IPS-18a (cell line): ENCODE measurements around the gene MARK3.

Experiments used
- H3K27ac ChIP-seq: one replicate; pipeline ENCODE4 v1.5.1; 2013; ENCODE audit warnings: low read length
- H3K27me3 ChIP-seq: one replicate; pipeline ENCODE4 v1.6.1; 2013; ENCODE audit warnings: mild to moderate bottlenecking, low read length; ENCODE audit not compliant: control insufficient read depth, insufficient read depth
- H3K36me3 ChIP-seq: one replicate; pipeline ENCODE4 v1.6.1; 2013; ENCODE audit warnings: low read depth, low read length; ENCODE audit not compliant: control insufficient read depth
- H3K4me1 ChIP-seq: one replicate; pipeline ENCODE4 v1.6.1; 2013; ENCODE audit warnings: low read depth, low read length; ENCODE audit not compliant: control insufficient read depth
- H3K4me3 ChIP-seq: one replicate; pipeline ENCODE4 v1.5.1; 2013; ENCODE audit warnings: low read length
- H3K9ac ChIP-seq: one replicate; pipeline ENCODE4 v1.6.1; 2013; ENCODE audit warnings: mild to moderate bottlenecking, low read length, moderate library complexity
- H3K9me3 ChIP-seq: one replicate; pipeline ENCODE4 v1.6.1; 2013; ENCODE audit warnings: low read depth, low read length; ENCODE audit not compliant: control insufficient read depth

MARK3 gene

DNA sequence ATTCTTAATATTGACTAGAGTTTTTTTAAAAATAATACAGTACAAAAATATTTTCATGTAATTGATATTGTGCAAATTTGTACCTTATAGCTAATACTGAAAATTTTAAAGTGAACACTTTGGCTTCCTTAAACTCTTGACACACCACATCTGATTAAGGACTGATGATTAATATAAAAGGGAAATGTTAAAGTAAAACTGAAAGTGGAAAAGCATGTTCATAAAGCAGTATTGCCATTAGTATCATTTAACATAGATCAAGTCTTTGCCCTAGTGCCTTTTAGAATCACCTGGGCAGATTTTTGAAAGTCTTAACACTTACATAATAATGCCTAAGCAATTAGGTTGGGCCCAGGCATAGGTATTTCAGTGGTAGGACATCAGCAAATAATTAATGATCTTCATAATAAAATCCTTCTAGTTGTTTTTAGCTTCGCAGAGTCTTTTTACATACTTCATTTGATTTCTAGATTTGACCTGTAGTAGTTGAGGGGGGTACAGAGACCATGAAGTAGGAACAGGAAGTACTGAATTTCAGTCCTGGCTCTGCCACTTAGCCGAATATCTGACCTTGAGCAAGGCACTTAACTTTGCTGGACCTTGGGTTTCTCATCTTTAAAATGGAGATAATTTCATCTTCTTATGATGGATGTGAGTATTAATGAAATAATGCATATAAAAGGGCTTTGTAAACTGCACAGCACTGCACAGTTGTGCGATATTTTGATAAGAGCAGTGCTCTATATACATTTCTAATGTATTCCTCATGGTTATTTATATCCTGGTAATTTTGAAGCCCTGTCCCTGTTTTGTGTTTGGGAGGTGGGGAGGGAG, 43.7 kb downstream of the MARK3 start:
- Histone ChIP-seq H3K9ac (no peak overlapping the region), H3K4me1 (peaks cover 18% of the 10 kb centered on the region), H3K27ac (no peak overlapping the region), H3K27me3 (no peaks in the 10 kb centered on the region), H3K4me3 (no peak overlapping the region), H3K36me3 (peaks cover 1% of the 10 kb centered on the region), H3K9me3 (no peaks in the 10 kb centered on the region)

DNA sequence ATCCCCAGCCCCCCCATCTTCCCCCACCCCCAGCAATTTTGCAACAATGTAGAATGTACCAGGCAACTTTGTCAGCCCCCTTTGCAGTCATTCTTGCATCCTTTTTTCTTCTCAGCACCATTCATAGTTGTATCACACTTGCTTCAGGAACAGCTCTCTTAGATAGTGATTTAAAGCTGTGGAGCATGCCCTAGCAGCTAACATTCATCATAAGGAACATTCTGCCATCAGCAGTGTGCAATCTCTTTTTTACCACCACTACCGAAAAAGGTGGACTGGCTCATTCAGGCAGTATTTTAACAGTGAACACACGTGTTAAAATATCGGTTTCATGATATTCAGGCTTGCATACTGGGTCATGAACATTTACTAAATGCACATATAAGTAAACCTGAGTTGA, 45.1 kb downstream of the MARK3 start:
- Histone ChIP-seq H3K36me3 (peaks cover 5% of the 10 kb centered on the region), H3K27ac (no peak overlapping the region), H3K9me3 (no peaks in the 10 kb centered on the region), H3K9ac (no peak overlapping the region), H3K27me3 (no peaks in the 10 kb centered on the region), H3K4me1 (peaks cover 18% of the 10 kb centered on the region), H3K4me3 (no peak overlapping the region)

DNA sequence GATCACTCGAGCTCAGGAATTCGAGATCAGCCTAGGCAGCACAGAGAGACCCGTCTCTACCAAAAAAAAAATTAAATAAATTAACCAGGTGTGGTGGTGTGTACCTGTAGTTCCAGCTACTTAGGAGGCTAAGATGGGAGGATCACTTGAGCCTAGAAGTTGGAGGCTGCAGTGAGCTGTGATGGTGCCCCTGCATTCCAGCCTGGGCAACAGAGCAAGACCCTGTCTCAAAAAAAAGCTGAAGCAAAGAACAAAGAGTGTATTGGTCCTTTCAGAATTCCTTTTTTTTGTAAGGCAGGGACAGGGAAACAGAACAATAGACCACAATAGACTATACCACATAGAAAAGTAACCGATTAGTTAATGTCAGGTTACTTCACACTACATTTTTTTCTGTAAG, 47.4 kb downstream of the MARK3 start:
- Histone ChIP-seq H3K27me3 (no peaks in the 10 kb centered on the region), H3K9ac (no peak overlapping the region), H3K4me1 (peaks cover 9% of the 10 kb centered on the region), H3K4me3 (no peak overlapping the region), H3K36me3 (peaks cover 7% of the 10 kb centered on the region), H3K27ac (no peak overlapping the region), H3K9me3 (no peaks in the 10 kb centered on the region)

DNA sequence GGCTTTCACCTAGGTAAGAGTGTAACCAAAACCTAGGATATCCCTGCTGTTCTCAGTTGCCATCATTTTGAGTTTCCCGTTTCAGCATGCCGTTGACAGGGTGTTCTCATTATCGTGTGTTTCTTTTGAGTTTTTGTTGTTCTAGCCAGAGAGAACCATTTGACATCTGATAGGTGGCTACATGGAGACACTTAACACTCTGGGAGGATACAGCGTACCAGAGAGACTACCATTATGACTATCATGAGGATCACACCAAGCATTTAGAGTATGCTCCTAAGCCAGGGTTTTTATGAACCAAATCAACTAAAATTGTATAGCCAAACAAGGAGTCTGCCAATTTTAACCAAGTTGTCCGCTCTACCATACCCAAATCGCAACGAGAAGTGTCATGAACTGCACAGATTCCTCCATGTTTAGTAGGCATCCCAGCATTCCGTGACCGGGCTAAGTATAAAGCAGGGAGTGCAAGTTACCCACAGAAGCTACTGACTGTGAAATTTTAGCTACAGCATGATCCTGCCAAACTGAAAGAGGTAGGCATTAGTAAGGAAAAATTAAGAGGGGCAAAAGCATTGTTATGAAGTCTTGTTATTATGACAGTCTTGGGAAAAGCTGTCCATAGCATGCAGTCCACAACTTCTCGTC, 48.8 kb downstream of the MARK3 start:
- H3K9me3 ChIP-seq: no peaks in the 10 kb centered on the region
- no peak overlapping the region for H3K4me3 ChIP-seq
- H3K4me1 ChIP-seq: peaks cover 1% of the 10 kb centered on the region
- H3K27ac ChIP-seq: no peak overlapping the region
- no peaks in the 10 kb centered on the region for H3K27me3 ChIP-seq
- H3K36me3 ChIP-seq: peaks cover 8% of the 10 kb centered on the region
- H3K9ac ChIP-seq: no peak overlapping the region

DNA sequence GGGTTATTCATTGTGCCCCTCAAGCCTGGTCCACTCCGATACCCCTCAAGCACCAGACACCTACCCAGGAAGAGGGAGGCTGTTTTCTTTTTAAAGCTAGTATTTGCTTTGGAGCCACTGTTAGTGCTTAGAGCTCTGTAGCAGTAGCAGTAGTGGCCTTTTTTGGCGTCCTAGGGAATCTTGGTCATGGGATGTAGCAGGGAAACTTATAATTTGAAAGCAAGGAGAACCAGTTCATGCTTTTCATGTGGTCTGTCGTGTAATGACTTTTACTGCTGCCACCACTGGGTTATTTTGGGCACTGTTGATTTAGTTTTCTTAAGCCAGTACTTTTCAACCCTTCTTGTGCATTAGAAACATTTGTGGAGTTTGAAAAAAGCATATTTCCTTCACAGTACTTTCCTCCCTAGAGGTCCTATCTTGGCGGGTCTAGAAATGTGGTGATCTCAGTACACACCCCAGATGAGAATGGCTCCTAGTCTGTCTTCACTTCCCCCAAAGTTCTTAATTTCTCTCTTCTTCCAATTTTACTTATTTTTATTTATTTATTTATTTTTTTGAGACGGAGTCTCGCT, 49.7 kb downstream of the MARK3 start:
- Histone ChIP-seq H3K27ac (no peak overlapping the region), H3K4me1 (no peaks in the 10 kb centered on the region), H3K27me3 (no peaks in the 10 kb centered on the region), H3K36me3 (peaks cover 9% of the 10 kb centered on the region), H3K9me3 (no peaks in the 10 kb centered on the region), H3K9ac (no peak overlapping the region), H3K4me3 (no peak overlapping the region)

DNA sequence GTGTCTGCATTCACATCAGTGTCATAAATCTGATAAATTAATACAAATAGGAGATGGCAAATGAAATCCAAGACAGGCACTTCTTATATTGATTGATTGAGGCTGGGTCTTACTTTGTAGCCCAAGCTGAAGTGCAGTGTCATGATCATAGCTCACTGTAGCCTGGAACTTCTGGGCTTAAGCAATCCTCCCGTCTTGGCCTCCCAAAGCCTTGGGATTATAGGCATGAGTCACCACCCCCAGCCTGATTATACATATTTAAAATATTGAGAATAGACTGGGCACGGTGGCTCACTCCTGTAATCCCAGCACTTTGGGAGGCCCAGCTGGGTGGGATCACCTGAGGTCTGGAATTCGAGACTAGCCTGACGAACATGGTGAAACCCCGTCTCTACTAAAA, 51.3 kb downstream of the MARK3 start:
- Histone ChIP-seq H3K27me3 (no peaks in the 10 kb centered on the region), H3K9me3 (no peaks in the 10 kb centered on the region), H3K27ac (no peak overlapping the region), H3K9ac (no peak overlapping the region), H3K36me3 (peaks cover 10% of the 10 kb centered on the region), H3K4me3 (no peak overlapping the region), H3K4me1 (no peaks in the 10 kb centered on the region)

DNA sequence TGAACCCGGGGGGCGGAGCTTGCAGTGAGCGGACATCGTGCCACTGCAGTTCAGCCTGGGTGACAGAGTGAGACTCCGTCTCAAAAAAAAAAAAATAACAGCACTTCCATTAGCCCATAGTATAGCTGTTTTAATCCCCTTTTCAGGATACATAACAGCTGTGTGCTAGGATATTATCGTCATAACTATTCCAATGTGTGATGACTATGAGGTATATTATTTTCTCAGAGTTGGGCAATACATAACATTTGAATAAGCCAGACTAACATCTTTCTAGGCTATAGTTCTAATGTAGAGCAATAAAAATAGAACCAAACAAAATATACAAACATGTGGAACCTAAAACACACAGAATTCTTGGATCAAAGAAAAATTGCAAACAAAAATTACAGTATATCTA, 57.1 kb downstream of the MARK3 start:
- H3K4me1 ChIP-seq: peaks cover 10% of the 10 kb centered on the region
- no peak overlapping the region for H3K27ac ChIP-seq
- H3K4me3 ChIP-seq: no peak overlapping the region
- no peaks in the 10 kb centered on the region for H3K27me3 ChIP-seq
- no peaks in the 10 kb centered on the region for H3K9me3 ChIP-seq
- H3K9ac ChIP-seq: no peak overlapping the region
- H3K36me3 ChIP-seq: peaks cover 6% of the 10 kb centered on the region

DNA sequence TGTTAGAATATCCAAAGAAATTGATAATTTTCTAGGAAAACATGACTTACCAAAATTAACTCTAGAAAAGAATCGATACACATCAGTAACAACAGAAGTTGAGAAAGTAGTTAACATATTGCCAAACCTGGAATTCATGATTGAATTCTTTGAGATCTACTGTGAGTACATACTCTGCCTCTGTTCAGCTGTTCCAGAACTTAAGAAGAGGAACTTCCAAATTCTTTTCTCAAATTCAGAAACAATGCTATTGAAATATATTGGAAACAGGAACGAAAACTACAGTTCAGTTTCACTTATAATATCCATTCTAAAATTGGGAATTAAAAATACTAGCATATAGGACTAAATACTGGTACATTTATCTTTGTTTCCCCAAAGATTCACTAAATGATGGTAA, 57.9 kb downstream of the MARK3 start:
- no peak overlapping the region for H3K9ac ChIP-seq
- no peak overlapping the region for H3K27ac ChIP-seq
- H3K36me3 ChIP-seq: peaks cover 2% of the 10 kb centered on the region
- no peaks in the 10 kb centered on the region for H3K9me3 ChIP-seq
- H3K27me3 ChIP-seq: no peaks in the 10 kb centered on the region
- H3K4me1 ChIP-seq: peaks cover 10% of the 10 kb centered on the region
- H3K4me3 ChIP-seq: no peak overlapping the region

DNA sequence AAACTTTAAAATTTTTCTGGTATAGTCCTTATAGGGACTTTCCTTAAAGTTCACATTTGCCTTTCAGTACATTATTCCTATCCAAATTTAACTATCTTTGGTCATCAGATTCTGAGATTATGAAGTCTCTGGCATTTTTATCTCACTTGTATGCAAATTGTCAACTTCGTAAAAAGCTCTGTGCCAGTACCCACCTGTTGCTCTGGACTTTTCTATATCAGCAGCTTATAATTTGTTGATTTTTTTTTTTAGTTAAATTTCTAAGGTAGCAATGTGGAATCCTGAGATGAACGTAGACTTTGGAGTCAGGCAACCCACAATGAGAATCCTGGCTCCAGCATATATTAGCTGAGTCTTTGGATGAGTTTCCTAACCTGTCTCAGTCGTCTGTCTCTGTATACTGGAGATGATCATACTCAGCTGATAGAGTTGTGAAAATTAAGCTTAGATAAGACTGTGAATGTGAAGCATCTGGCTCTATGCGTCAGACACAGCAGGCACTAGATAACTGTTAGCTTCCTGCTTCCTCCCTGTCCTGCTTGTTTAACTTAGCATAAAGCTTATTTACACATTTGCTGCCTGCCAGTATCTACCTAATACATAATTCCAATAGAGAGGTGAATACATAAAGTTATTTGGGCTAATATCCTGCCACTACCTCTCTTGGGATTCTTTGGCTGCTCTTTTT, 59.8 kb downstream of the MARK3 start:
- no peaks in the 10 kb centered on the region for H3K9me3 ChIP-seq
- H3K9ac ChIP-seq: no peak overlapping the region
- H3K27me3 ChIP-seq: no peaks in the 10 kb centered on the region
- H3K4me1 ChIP-seq: peaks cover 10% of the 10 kb centered on the region
- no peak overlapping the region for H3K27ac ChIP-seq
- H3K36me3 ChIP-seq: peaks cover under 1% of the 10 kb centered on the region
- no peak overlapping the region for H3K4me3 ChIP-seq

DNA sequence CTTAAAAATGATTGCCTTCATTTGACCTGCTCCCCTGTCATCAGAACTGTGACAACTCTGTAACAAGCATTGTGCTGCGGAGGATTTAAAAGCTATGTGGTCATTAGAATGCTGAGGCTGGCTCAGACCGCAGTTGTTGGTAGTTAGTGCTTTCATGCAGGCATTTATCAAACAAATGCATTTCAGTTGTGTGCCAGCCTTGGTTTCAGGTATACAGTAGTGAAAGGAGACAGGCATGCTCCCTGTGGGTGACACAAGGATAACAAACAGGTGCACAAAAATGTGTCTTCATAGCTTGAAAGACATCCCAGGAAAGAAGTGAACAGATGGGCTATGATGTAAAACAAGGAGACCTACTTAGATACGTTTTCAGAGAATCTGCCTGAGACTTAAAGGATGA, 60.6 kb downstream of the MARK3 start:
- H3K4me3 ChIP-seq: no peak overlapping the region
- no peak overlapping the region for H3K9ac ChIP-seq
- peaks cover 10% of the 10 kb centered on the region for H3K4me1 ChIP-seq
- no peaks in the 10 kb centered on the region for H3K36me3 ChIP-seq
- H3K27me3 ChIP-seq: no peaks in the 10 kb centered on the region
- H3K9me3 ChIP-seq: no peaks in the 10 kb centered on the region
- H3K27ac ChIP-seq: no peak overlapping the region

DNA sequence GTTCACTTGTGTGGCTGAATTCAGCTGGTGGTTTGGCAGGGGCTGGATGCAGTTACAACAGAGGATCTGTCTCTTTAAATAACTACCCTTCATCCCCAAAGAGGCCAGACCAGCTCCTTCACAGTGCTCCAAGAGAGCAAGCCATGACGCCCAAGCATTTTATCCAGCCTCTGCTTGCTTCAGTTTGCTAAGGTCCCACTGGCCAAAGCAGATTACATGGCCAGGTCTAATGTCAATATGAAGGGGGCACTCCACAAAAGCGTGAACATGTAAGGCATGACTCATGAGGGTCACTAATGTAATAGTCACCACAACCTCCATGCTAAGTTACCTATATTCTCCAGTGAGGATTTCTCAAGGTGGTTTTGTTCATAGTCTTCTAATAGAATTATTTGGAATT, 62.9 kb downstream of the MARK3 start:
- no peaks in the 10 kb centered on the region for H3K9me3 ChIP-seq
- no peak overlapping the region for H3K9ac ChIP-seq
- peaks cover 3% of the 10 kb centered on the region for H3K36me3 ChIP-seq
- no peak overlapping the region for H3K27ac ChIP-seq
- peaks cover 10% of the 10 kb centered on the region for H3K4me1 ChIP-seq
- no peak overlapping the region for H3K4me3 ChIP-seq
- no peaks in the 10 kb centered on the region for H3K27me3 ChIP-seq
